HG03064 (cell line): Measurements from ENCODE around the gene IFNLR1.

Experiments
- ATAC-seq: cut with Tn5 transposase; IDR thresholded peaks from one replicate; pipeline ENCODE4 v1.9.1; 2021; ENCODE audit warnings: low read depth; ENCODE audit not compliant: unreplicated experiment

Gene IFNLR1

DNA sequence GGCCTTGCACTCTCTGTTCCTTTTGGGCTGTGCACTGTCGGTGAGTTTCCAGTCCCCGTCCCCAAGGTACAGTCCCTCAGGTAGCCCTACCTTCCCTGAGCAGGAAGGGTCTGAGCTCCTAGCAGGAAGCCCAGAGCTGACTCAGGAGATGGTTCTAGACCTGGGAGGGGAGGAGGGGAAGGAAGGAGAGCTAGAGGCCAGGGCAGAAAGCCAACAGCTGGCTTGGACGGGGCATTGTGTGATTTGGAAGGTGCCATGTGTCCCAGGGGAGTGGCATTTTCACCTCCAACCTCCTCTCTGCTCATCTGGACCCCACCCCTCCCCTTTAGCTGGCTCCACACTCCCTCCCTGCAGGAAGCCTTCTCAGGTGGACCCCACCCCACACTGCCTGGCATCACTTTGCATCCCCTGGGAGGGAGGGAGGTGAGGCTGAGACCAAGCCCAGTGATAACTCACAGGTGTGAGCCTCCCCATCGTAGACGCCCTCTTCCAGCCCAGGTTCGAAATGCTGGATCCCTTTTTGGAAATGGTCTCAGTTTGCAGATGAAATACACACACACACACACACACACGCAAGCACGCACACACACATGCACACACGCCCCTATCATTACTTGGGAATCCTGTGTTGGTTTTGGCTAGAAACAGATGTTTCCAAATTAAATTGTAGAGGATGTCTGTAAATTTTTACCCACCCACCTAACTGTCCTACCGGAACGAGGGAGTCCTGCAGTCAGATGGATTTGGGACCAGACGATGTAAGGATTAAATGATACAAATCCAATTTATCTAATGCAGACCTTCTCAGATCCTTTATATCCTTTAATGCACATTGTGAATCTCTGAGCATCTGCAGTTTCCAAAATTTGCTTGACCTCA is 19.7 kb upstream of the IFNLR1 start:
- ATAC-seq = no peak

DNA sequence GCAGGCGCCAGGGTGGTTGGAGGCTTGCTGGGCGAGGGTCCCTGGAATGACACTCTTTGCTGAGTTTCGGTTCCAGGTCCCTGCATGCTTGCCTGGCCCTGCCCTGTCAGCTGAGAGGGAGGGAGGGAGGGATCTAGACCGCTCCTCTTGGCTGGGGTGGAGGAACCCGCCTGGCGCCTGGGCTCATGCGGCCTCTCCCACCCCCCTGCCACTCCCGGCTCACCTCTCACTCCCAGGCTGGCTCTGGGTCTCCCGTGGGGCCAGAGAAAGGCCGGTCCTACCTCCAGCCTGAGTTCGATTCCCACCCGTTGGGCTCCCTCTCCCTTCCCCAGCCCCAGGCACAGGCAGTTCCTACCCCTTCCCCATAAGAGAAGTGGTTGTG is 19.0 kb upstream of the IFNLR1 start:
- ATAC-seq = no peak

DNA sequence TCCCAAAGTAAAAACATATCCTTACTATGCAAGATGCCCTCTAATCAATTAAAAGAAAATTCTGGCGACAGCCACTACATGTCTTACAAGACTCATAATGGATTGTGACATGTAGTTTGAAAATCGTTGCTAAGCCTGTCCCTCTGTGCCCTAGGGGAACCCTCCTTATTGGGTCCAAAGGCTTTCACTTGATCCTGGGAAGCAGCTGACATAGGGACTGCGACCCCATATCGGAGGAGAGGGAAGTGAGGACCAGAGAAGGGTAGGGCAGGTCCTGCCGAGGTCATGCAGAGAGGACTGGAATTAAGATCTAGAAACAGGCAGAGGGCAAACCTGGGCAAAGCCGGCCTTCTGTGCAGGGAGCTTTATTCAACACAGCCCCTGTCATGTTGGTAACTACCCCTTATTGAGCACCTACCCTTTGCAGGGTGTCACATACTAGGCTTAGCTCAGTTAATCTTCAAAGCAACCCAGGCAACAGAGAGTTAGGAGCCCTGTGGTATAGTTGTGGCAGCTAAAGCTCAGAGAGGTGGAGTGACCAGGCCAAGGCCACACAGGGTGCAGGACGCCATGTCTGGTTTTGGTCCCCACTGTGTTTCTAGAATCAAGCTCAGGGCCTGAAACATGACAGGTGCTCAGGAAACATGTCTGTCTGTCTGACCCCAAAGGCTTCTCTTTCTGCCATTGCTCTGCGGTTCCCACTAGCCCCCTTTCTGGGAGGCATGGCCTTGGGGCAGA is 18.4 kb upstream of the IFNLR1 start:
- no peak for ATAC-seq

GRCh38 chr1:24204116-24204515 is 17.0 kb upstream of the IFNLR1 start:
- ATAC-seq = no peak

DNA sequence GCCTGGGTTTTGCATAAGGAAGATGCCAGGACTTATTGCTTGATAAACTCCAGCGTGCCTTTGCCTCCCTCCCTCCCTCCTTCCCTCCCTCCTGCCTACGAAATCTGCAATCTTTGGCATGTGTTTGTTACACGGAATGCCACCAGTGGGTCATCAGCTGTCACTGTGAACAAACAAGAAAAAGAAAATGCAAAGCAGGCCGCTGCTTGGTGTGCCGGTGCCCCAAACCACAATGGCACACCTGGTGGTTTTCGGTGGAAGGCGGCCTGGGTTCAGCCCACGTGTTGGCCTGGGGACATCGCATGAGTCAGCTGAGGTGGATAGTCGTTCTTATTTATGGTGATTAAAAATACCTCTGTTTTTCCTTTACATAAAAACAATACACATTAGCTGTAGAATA is 16.3 kb upstream of the IFNLR1 start:
- ATAC-seq = no peak

GRCh38 chr1:24202987-24203386 is 15.9 kb upstream of the IFNLR1 start:
- ATAC-seq = no peak

DNA sequence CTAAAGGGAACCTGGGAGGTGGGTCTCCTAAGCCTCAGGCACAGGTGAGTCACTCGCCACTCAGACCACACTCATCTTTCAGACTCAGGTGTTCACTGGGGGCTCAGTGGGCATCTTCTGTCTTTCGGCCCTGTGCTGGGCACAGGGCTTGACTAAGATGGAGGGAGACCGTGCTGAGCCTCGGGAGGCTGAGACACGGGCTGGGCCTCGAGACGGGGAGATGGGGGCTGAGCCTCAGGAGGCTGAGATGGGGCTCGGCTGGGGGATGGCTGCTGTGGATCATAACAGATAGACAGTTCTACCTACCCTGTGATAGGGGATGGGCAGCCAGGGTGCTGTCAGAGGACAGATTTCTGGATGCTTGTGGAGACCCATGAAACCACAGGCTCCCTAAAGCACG is 15.5 kb upstream of the IFNLR1 start:
- no peak for ATAC-seq

- no peak for ATAC-seq
Observed at GRCh38 chr1:24201941-24202440, 14.9 kb upstream of the IFNLR1 start.

DNA sequence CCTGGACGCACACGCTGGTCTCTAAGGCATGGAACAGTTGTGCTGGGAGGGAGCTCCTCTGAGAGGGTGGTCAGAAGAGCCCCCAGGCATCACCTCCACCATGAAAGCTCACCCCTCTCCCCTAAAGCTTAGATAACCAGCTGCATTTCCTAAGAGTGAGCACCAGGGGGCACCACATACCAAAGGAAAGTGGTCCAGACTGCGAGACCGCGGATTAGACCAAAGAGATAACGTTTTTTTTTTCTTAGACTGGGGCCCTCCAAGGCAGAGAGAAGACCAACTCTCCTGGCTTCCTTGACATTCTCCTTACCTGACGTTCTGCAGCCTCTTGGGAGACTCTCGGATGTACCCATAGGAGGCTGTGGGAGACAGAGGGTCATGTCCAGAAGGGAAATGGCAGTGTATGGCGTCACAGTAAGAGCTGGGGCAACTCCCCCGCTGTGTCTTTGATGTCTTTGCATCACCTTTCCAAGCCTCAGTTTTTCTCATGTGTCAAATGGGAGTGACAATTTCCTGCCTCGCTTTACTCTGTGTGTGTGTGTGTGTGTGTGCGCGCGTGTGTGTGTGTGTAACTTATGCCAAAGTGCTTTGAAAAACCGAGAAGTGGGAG is 12.3 kb upstream of the IFNLR1 start:
- no peak for ATAC-seq

DNA sequence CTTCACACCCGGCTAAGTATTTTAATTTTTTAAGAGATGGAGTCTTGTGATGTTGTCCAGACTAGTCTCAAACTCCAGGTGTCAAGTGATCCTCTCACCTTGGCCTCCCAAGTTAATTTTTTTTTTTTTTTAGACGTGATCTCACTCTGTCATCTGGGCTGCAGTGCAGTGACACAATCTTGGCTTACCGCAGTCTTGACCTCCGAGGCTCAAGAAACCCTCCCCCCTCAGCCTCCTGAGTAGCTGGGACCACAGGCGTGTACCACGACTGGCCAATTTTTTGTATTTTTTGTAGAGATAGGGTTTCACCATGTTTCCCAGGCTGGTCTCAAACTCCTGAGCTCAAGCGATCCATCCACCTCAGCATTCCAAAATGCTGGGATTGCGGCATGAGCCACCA is 11.7 kb upstream of the IFNLR1 start:
- ATAC-seq = no peak

DNA sequence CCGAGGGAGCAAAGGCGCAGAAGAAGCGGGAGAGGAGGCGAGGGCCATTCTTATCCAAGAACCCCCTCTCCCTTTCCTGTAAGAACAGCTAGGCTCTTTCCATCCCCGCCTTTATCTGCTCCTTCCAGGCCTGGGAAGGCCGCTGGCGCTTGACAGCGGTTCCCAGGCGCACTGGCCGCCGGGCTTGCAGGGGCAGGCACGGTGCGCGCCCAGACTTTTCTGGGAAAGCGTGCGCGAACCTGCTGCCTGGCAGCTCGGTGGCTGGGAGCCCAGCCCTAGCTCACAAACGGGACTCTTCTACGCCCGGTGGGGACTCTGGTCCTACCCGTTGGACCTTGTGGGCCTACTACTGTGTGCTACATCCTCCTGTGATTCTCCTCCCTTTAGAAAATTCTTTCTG is 8.8 kb upstream of the IFNLR1 start:
- no peak for ATAC-seq

DNA sequence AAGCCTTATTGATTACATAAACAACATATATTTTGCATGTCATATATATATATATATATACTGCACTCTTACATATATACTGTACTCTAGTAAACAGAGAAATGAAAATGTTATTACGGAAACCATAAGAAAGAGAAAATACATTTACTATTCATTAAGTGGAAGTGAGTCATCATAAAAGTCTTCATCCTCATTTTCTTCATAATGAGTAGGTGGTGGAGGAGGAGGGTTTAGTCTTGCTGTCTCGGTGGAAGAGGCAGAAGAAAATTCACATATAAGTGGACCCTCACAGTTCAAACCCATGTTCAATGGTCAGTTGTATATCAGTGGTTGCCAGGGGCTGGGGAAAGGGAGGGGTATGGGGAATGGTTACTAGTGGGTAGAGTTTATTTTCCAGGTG is 8.0 kb upstream of the IFNLR1 start:
- ATAC-seq = no peak

GRCh38 chr1:24193046-24193445 is 6.0 kb upstream of the IFNLR1 start:
- no peak for ATAC-seq

GRCh38 chr1:24191860-24192259 is 4.8 kb upstream of the IFNLR1 start:
- ATAC-seq = no peak

GRCh38 chr1:24190983-24191461 is 3.9 kb upstream of the IFNLR1 start:
- ATAC-seq = peak; percentile 52

- ATAC-seq = no peak
Observed at GRCh38 chr1:24189528-24189927, 2.4 kb upstream of the IFNLR1 start.

DNA sequence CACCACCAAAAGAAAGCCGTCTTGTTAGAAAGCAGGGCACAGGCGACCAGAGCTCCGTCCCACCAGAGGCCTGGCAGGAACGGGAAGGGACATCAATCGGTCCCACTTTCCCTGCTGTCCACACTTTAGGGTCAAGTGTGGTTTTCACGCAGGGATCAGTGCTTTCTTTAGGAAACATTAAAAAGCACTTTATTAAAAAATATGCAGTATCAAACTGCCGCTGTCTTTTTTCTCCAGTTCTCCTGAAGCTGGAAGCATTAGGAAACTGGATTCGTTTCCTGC is 437 bp downstream of the IFNLR1 start:
- no peak for ATAC-seq

- ATAC-seq = no peak
Observed at GRCh38 chr1:24186031-24186710, 918 bp downstream of the IFNLR1 start.

GRCh38 chr1:24185076-24185475 is 2.0 kb downstream of the IFNLR1 start:
- ATAC-seq = no peak

DNA sequence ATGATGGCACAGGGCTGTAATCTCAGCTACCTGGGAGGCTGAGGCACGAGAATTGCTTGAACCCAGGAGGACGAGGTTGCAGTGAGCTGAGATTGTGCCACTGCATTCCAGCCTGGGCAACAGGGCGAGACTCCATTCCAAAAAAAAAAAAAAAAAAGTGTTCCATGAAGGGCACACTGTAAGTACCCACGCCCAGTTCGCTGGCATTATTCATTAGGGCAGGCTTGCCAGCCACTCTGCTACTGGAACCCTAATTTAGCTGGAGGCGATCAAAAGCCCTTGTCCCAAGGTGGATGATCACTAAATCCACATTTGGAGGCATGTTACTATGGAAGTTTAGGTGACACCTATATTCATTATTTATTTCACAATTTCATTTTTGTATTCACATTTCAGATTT is 5.0 kb downstream of the IFNLR1 start:
- ATAC-seq = no peak

GRCh38 chr1:24181619-24182018 is 5.5 kb downstream of the IFNLR1 start:
- no peak for ATAC-seq
